A549 (cell line): ENCODE results near the gene SERINC5. TPM values are rescaled to one million over a fixed set of nuclear protein-coding genes. Genes with fewer than 3 reads are reported as not detected.

Experiments used
- ATAC-seq, 2 experiments: fragments of 200-7000 bp in 1 of 2; fragments of >200 bp in 1 of 2; cut with Nextera tagmentation in 1 of 2; cut with Tn5 transposase in 1 of 2; 3 replicates each; pipeline versions ENCODE4 v1.8.0 to v1.9.1; 2018 to 2020; ENCODE audit warnings: mild to moderate bottlenecking in 1 of 2, moderate library complexity in 1 of 2
- CTCF ChIA-PET: fragments of 300-600 bp; sonication (Branson Sonifier 250); formaldehyde crosslinking; extraction: SDS; loops from one replicate; lab custom pipeline; 2021; ENCODE audit warnings: antibody characterized with exemption, inconsistent platforms; lab: Yijun Ruan, JAX
- POLR2A ChIA-PET: fragments of 350-600 bp; formaldehyde crosslinking; extraction: SDS; loops from one replicate; lab custom pipeline; 2021; ENCODE audit warnings: antibody characterized with exemption, inconsistent platforms; lab: Yijun Ruan, JAX
- DNase-seq, 2 experiments: peaks; one replicate each; pipeline versions ENCODE4 v3.0.0 to v3.0.0-alpha.2; 2011 to 2016; ENCODE audit warnings: low read depth in 1 of 2, low spot score in 1 of 2
- FAIRE-seq: peaks from 2 replicates; lab custom pipeline; 2011; peaks lifted over from hg19 to GRCh38; lab: Jason Lieb, UNC
- H3K27ac ChIP-seq, 2 experiments: fragments of >200 bp; sonication (Bioruptor Twin); formaldehyde crosslinking; 3 replicates each; pipeline ENCODE4 v1.5.1; 2016 to 2017
- H3K4me1 ChIP-seq: fragments of >200 bp; sonication (Bioruptor Twin); formaldehyde crosslinking; 3 replicates; pipeline ENCODE4 v1.6.1; 2016
- H3K4me2 ChIP-seq: fragments of >200 bp; sonication (Bioruptor Twin); formaldehyde crosslinking; 3 replicates; pipeline ENCODE4 v1.6.1; 2016
- H3K4me3 ChIP-seq: fragments of >200 bp; sonication (Bioruptor Twin); formaldehyde crosslinking; 3 replicates; pipeline ENCODE4 v1.5.1; 2016
- H3K9me3 ChIP-seq: fragments of >200 bp; sonication (Bioruptor Twin); formaldehyde crosslinking; 3 replicates; pipeline ENCODE4 v1.6.1; 2016
- BHLHE40 ChIP-seq: IDR thresholded peaks from 2 replicates; pipeline ENCODE4 v1.6.1; 2012; ENCODE audit warnings: low read depth, low read length, inconsistent platforms
- CBX2 ChIP-seq: fragments of 200-600 bp; sonication (generic); IDR thresholded peaks from 2 replicates; pipeline ENCODE4 v1.6.1; 2016; ENCODE audit warnings: low read depth, mild to moderate bottlenecking, borderline replicate concordance
- CHD2 ChIP-seq: fragments of 150-350 bp; IDR thresholded peaks from 2 replicates; pipeline ENCODE4 v1.6.1; 2014; ENCODE audit warnings: low read length; ENCODE audit not compliant: partially characterized antibody
- E2F6 ChIP-seq: IDR thresholded peaks from 2 replicates; pipeline ENCODE4 v1.6.1; 2012; ENCODE audit warnings: low read depth, borderline replicate concordance
- EHF ChIP-seq: fragments of 250-450 bp; sonication (Bioruptor Pico); IDR thresholded peaks from 2 replicates; pipeline ENCODE4 v1.5.0; 2020; ENCODE audit warnings: mild to moderate bottlenecking
- EHMT2 ChIP-seq: fragments of 200-600 bp; sonication (generic); IDR thresholded peaks from 2 replicates; pipeline ENCODE4 v1.6.1; 2016; ENCODE audit warnings: antibody characterized with exemption, low read depth, mild to moderate bottlenecking, moderate library complexity
- ELK1 ChIP-seq: fragments of 150-350 bp; IDR thresholded peaks from 2 replicates; pipeline ENCODE4 v1.6.1; 2014; ENCODE audit warnings: low read depth, mild to moderate bottlenecking, low read length
- ESRRA ChIP-seq: fragments of 150-350 bp; IDR thresholded peaks from 2 replicates; pipeline ENCODE4 v1.6.1; 2014; ENCODE audit warnings: mild to moderate bottlenecking, low read length, borderline replicate concordance
- HES2 ChIP-seq: fragments of >200 bp; sonication (Bioruptor Twin); formaldehyde crosslinking; IDR thresholded peaks from 2 replicates; pipeline ENCODE4 v1.6.1; 2016
- HEYL ChIP-seq: fragments of 250-450 bp; sonication (Bioruptor Pico); IDR thresholded peaks from 2 replicates; pipeline ENCODE4 v1.8.0; 2021; ENCODE audit warnings: mild to moderate bottlenecking, moderate library complexity
- HOXB5 ChIP-seq: fragments of 250-450 bp; sonication (Bioruptor Pico); IDR thresholded peaks from 2 replicates; pipeline ENCODE4 v1.5.0; 2020; ENCODE audit warnings: mild to moderate bottlenecking, moderate library complexity
- JUN ChIP-seq, 2 experiments: fragments of >200 bp; sonication (Bioruptor Twin); formaldehyde crosslinking; IDR thresholded peaks; 2 replicates in 1 of 2; 3 replicates in 1 of 2; pipeline ENCODE4 v1.6.1; 2016 to 2017
- JUNB ChIP-seq: fragments of >200 bp; sonication (Bioruptor Twin); formaldehyde crosslinking; IDR thresholded peaks from 2 replicates; pipeline ENCODE4 v1.6.1; 2016
- MAX ChIP-seq: IDR thresholded peaks from 2 replicates; pipeline ENCODE4 v1.6.1; 2012
- NFE2L2 ChIP-seq: fragments of 150-350 bp; conservative IDR thresholded peaks from 2 replicates; pipeline ENCODE4 v1.6.1; 2014; ENCODE audit warnings: low read length
- PBX3 ChIP-seq: IDR thresholded peaks from 2 replicates; pipeline ENCODE4 v1.6.1; 2012
- PHF8 ChIP-seq: fragments of 200-600 bp; sonication (generic); IDR thresholded peaks from 2 replicates; pipeline ENCODE4 v1.6.1; 2016; ENCODE audit warnings: low read depth, mild to moderate bottlenecking, antibody characterized with exemption, moderate library complexity, borderline replicate concordance
- POLR2A ChIP-seq: IDR thresholded peaks from 2 replicates; pipeline ENCODE4 v1.6.1; 2012; ENCODE audit warnings: mild to moderate bottlenecking, low read length
- POLR2AphosphoS2 ChIP-seq: conservative IDR thresholded peaks from 2 replicates; pipeline ENCODE4 v1.6.1; 2012; ENCODE audit warnings: low read length, improper control_type of control experiment, inconsistent platforms
- RCOR1 ChIP-seq: fragments of 150-350 bp; IDR thresholded peaks from 2 replicates; pipeline ENCODE4 v1.6.1; 2014; ENCODE audit warnings: antibody characterized with exemption, low read length, low read depth
- REST ChIP-seq: fragments of 200-600 bp; sonication (generic); IDR thresholded peaks from 2 replicates; pipeline ENCODE4 v1.6.1; 2016; ENCODE audit warnings: antibody characterized with exemption, mild to moderate bottlenecking, moderate library complexity
- RFX5 ChIP-seq: fragments of 450-650 bp; IDR thresholded peaks from 2 replicates; pipeline ENCODE4 v1.7.1; 2014; ENCODE audit warnings: antibody characterized with exemption, mild to moderate bottlenecking, moderate library complexity
- SMC3 ChIP-seq: fragments of >200 bp; sonication (Bioruptor Twin); formaldehyde crosslinking; IDR thresholded peaks from 3 replicates; pipeline ENCODE4 v1.6.1; 2018; ENCODE audit warnings: inconsistent platforms
- TFCP2L1 ChIP-seq: fragments of 250-450 bp; sonication (Bioruptor Pico); IDR thresholded peaks from 2 replicates; pipeline ENCODE4 v1.5.0; 2021; ENCODE audit warnings: mild to moderate bottlenecking
- TP53 ChIP-seq: fragments of 250-450 bp; sonication (Bioruptor Pico); IDR thresholded peaks from 2 replicates; pipeline ENCODE4 v1.5.0; 2021; ENCODE audit warnings: mild to moderate bottlenecking, moderate library complexity
- USF2 ChIP-seq: fragments of 450-650 bp; IDR thresholded peaks from 2 replicates; pipeline ENCODE4 v1.6.1; 2014; ENCODE audit warnings: antibody characterized with exemption
- ZNF302 ChIP-seq: fragments of 250-450 bp; sonication (Bioruptor Pico); IDR thresholded peaks from 2 replicates; pipeline ENCODE4 v1.9.0; 2021; ENCODE audit warnings: inconsistent platforms, mild to moderate bottlenecking, moderate library complexity
- ZSCAN20 ChIP-seq: fragments of 250-450 bp; sonication (Bioruptor Pico); IDR thresholded peaks from 2 replicates; pipeline ENCODE4 v1.8.0; 2022; ENCODE audit warnings: mild to moderate bottlenecking, moderate library complexity
- WGBS: methylation state at CpG from one replicate; pipeline ENCODE4 v1.1.6; 2017; ENCODE audit errors: missing lambda C conversion rate; 5-methylcytosine and 5-hydroxymethylcytosine counted together
- polyA plus RNA-seq, 4 experiments: library from polyadenylated mRNA; depleted of rRNA in 3 of 4; stranded (reverse); fragments of >200 nt; fragmentation: RNase III in 1 of 4; extraction: RNeasy Plus Mini Kit Qiagen cat#74134 plus additional on column Dnase treatment in 1 of 4; gene quantifications; 2 replicates in 3 of 4; 3 replicates in 1 of 4; pipeline ENCODE4 v1.2.3, GENCODE V29; 2011 to 2017

The SERINC5 gene
- polyA plus RNA-seq, 2 of the 4 experiments (the other 2 are of a cell fraction) = 7.0 to 13.4 TPM

- DNase-seq (no peak), FAIRE-seq (no peak)
- no peak overlapping the region for H3K4me3 ChIP-seq
- POLR2A ChIA-PET = no interaction called here
- CTCF ChIA-PET = no interaction called here
- no peaks in the 10 kb centered on the region for H3K9me3 ChIP-seq
- TF ChIP-seq ELK1 (no peak), TFCP2L1 (CRISPR knock-in tag) (no peak), ESRRA (no peak), PHF8 (no peak), HES2 (no peak), RCOR1 (no peak), ZSCAN20 (CRISPR knock-in tag) (no peak), CHD2 (no peak), RFX5 (no peak), BHLHE40 (no peak), PBX3 (no peak), ZNF302 (CRISPR knock-in tag) (no peak), HOXB5 (CRISPR knock-in tag) (no peak), HEYL (CRISPR knock-in tag) (no peak), JUN (IDR thresholded peaks at IDR 0.05) (no peak), CBX2 (no peak), SMC3 (no peak), POLR2A (no peak), NFE2L2 (no peak), E2F6 (no peak)
- TF ChIP-seq, all 56 proteins: peak for 0
- no peak for ATAC-seq
- no peak overlapping the region for H3K27ac ChIP-seq
- 73% methylated on average over 3 of the region's 3 CpGs for WGBS
- no peak overlapping the region for H3K4me2 ChIP-seq
- H3K4me1 ChIP-seq = no peaks in the 10 kb centered on the region
Measured at GRCh38 chr5:80134876-80135275, 121.0 kb downstream of the SERINC5 start.

- CTCF ChIA-PET = no interaction called here
- no peaks in the 10 kb centered on the region for H3K4me1 ChIP-seq
- ATAC-seq (no peak), DNase-seq (no peak), FAIRE-seq (no peak)
- POLR2A ChIA-PET = no interaction called here
- no peak overlapping the region for H3K4me3 ChIP-seq
- no peaks in the 10 kb centered on the region for H3K9me3 ChIP-seq
- WGBS = 75% methylated on average over 5 of the region's 5 CpGs
- H3K27ac ChIP-seq = no peak overlapping the region
- TF ChIP-seq EHMT2 = no peak
- TF ChIP-seq MAX = no peak
- TF ChIP-seq HEYL (CRISPR knock-in tag) = no peak
- no peak for TF ChIP-seq RFX5
- TF ChIP-seq TP53 (CRISPR knock-in tag) = no peak
- TF ChIP-seq JUNB = no peak
- TF ChIP-seq EHF (CRISPR knock-in tag) = no peak
- TF ChIP-seq USF2 = no peak
- no peak for TF ChIP-seq REST
- TF ChIP-seq POLR2AphosphoS2 = no peak
- TF ChIP-seq, all 56 proteins: peak for 0
- no peak overlapping the region for H3K4me2 ChIP-seq
Measured at GRCh38 chr5:80129146-80129545, 126.7 kb downstream of the SERINC5 start.
